Ascending aorta (tissue), 2 donors: ENCODE measurements around the gene MYORG. TPM values are rescaled to one million over a fixed set of nuclear protein-coding genes. Genes with fewer than 3 reads are reported as not detected.

ENCODE experiments used
- DNase-seq, 2 donors: peaks; one replicate each; pipeline ENCODE4 v3.0.0-alpha.2; 2019; ENCODE audit warnings: low spot score in 2 of 2
- H3K27ac ChIP-seq, 2 donors: fragments of 200-600 bp; sonication (generic); one replicate each; pipeline ENCODE4 v1.5.1; 2016 to 2017; ENCODE audit warnings: mild to moderate bottlenecking in 1 of 2
- H3K27me3 ChIP-seq: fragments of 200-600 bp; sonication (generic); one replicate; pipeline ENCODE4 v1.5.1; 2017
- H3K36me3 ChIP-seq, 2 donors: fragments of 200-600 bp; sonication (generic); one replicate each; pipeline ENCODE4 v1.5.1; 2016
- H3K4me1 ChIP-seq, 2 donors: fragments of 200-600 bp; sonication (generic); one replicate each; pipeline ENCODE4 v1.5.1; 2016 to 2017; ENCODE audit warnings: mild to moderate bottlenecking in 1 of 2
- H3K4me3 ChIP-seq, 2 donors: fragments of 200-600 bp; sonication (generic); one replicate each; pipeline ENCODE4 v1.5.1; 2016 to 2017; ENCODE audit warnings: mild to moderate bottlenecking in 1 of 2
- H3K9me3 ChIP-seq, 2 donors: fragments of 200-600 bp; sonication (generic); one replicate each; pipeline ENCODE4 v1.5.1; 2016
- CTCF ChIP-seq, 3 experiments: fragments of 200-600 bp in 2 of 3; fragments of 450-650 bp in 1 of 3; sonication (generic) in 2 of 3; IDR thresholded peaks; one replicate each; pipeline ENCODE4 v1.5.1; 2016 to 2019; ENCODE audit warnings: antibody characterized with exemption in 3 of 3, mild to moderate bottlenecking in 1 of 3, moderate library complexity in 1 of 3
- intact Hi-C: fragments of 100-400 bp; cut with DNase I; formaldehyde crosslinking; loops from one replicate; pipeline ENCODE4 v1.15.1; 2023
- total RNA-seq: library from RNA; depleted of rRNA; stranded (reverse); fragments of >200 nt; gene quantifications from one replicate; pipeline ENCODE4 v1.1.0, GENCODE V29; 2016

The MYORG gene
- total RNA-seq, 1 donor from 2014 or later, result 11.0 TPM

- peaks cover 0 to 5% of the 10 kb centered on the region in 2 donors for H3K4me1 ChIP-seq
- no peak overlapping the region for H3K4me3 ChIP-seq
- intact Hi-C loops, result loop anchor here (10.0 kb wide), 1 partner anchor 171 kb away; no protein-coding TSS in a partner anchor
- H3K9me3 ChIP-seq, result no peaks in the 10 kb centered on the region
- no peaks in the 10 kb centered on the region for H3K27me3 ChIP-seq
- H3K27ac ChIP-seq, result no peak overlapping the region
- no peak for TF ChIP-seq CTCF (IDR thresholded peaks at IDR 0.05)
- peaks cover 0 to 3% of the 10 kb centered on the region in 2 donors for H3K36me3 ChIP-seq
- no peak for DNase-seq
Observed at GRCh38 chr9:34333836-34334235, 42.9 kb downstream of the MYORG start.

- Histone ChIP-seq H3K9me3 (no peaks in the 10 kb centered on the region), H3K4me1 (peaks cover 0 to 9% of the 10 kb centered on the region in 2 donors), H3K27ac (no peak overlapping the region), H3K36me3 (no peaks in the 10 kb centered on the region), H3K27me3 (no peaks in the 10 kb centered on the region), H3K4me3 (no peak overlapping the region)
- peak; percentile 51 to 65 (median 56) for TF ChIP-seq CTCF (IDR thresholded peaks at IDR 0.05)
- intact Hi-C loops, result loop anchor here (1.0 to 10.0 kb wide), 2 partner anchors 47 to 172 kb away; no protein-coding TSS in a partner anchor
- no peak for DNase-seq
Observed at GRCh38 chr9:34332076-34332964, 44.4 kb downstream of the MYORG start.

GRCh38 chr9:34331196-34331595, 45.5 kb downstream of the MYORG start:
- no peak for TF ChIP-seq CTCF (IDR thresholded peaks at IDR 0.05)
- H3K4me3 ChIP-seq, result no peak overlapping the region
- intact Hi-C loops, result loop anchor here (10.0 kb wide), 1 partner anchor 174 kb away; no protein-coding TSS in a partner anchor
- no peak overlapping the region for H3K27ac ChIP-seq
- H3K27me3 ChIP-seq, result no peaks in the 10 kb centered on the region
- H3K36me3 ChIP-seq, result no peaks in the 10 kb centered on the region
- H3K9me3 ChIP-seq, result no peaks in the 10 kb centered on the region
- DNase-seq, result no peak
- peaks cover 0 to 9% of the 10 kb centered on the region in 2 donors for H3K4me1 ChIP-seq

DNA sequence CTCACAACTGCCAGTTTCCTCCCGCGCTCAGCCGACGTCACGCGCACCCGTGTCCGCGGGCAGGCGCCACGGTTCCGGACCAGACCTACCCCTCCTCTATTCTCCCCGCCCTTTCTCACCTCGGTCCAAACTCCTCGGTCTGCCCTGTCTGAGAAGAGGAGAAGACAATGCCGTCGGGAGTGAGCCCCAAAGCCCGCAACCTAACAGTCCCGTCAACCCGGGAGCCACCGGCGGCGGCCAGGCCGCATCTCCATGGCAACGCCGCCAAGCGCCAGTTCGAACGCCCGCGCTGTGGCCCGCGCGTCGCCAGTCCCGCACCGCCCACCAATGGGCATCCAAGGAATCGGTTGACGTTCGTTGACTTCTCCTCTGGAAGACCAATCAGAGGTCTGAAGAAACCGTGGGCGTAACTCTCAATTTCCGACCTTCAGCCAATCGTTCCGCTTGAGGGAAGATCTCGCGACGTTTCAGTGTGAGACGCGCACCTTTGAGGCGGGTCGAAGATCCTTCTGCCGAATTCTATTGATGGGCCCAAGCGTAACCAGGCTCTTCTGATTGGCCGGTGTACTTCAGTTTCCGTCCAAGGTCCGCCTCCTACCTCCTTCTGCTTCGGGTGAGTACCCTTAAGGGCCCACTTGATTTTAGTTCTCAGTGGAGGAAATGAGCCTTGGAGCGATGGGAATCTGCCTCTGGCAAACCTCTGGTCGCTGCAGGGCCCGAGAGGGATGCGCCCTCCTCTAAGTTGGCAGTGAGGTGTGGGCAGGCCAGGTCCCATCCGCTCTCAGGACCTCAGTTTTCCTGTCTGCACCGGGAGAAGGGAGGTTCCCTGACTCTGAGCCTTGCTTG, 47.5 kb downstream of the MYORG start, which contains the start of the genes KIF24 and NUDT2:
Gene KIF24, minus strand, starts transcription at position 282 of the 846 bp plus-strand sequence. CDS start 17,922 bp downstream, outside the sequence.
Gene NUDT2, plus strand, starts transcription at position 583 of the 846 bp plus-strand sequence. CDS start 9,471 bp downstream, outside the sequence.
- no peak for TF ChIP-seq CTCF (IDR thresholded peaks at IDR 0.05)
- H3K27ac ChIP-seq, result peak within 1 kb of the TSS; percentile 88 to 93
- no peaks in the 10 kb centered on the region for H3K9me3 ChIP-seq
- DNase-seq, result peak; percentile 97 to 99
- no peaks in the 10 kb centered on the region for H3K36me3 ChIP-seq
- no peaks in the 10 kb centered on the region for H3K27me3 ChIP-seq
- peak within 1 kb of the TSS; percentile 84 to 89 for H3K4me3 ChIP-seq
- H3K4me1 ChIP-seq, result peaks cover 0 to 9% of the 10 kb centered on the region in 2 donors
- intact Hi-C loops, result loop anchor here (1.0 to 5.0 kb wide), 7 partner anchors 76 to 338 kb away; partner anchors contain the start of genes DCAF12, UBAP1 and UBAP2

- H3K4me3 ChIP-seq, result peak overlapping the region; percentile 70 to 72
- H3K27ac ChIP-seq, result peak overlapping the region in 1 of 2 donors; percentile 51
- H3K27me3 ChIP-seq, result no peaks in the 10 kb centered on the region
- no peaks in the 10 kb centered on the region for H3K36me3 ChIP-seq
- H3K9me3 ChIP-seq, result no peaks in the 10 kb centered on the region
- no peak for TF ChIP-seq CTCF (IDR thresholded peaks at IDR 0.05)
- DNase-seq, result no peak
- intact Hi-C loops, result loop anchor here (2.0 to 5.0 kb wide), 6 partner anchors 76 to 339 kb away; partner anchors contain the start of genes DCAF12, UBAP1 and UBAP2
- peaks cover 0 to 9% of the 10 kb centered on the region in 2 donors for H3K4me1 ChIP-seq
Observed at GRCh38 chr9:34328500-34328986, 48.2 kb downstream of the MYORG start.
